ENCODE results near the gene KRTAP2-3.

DNA sequence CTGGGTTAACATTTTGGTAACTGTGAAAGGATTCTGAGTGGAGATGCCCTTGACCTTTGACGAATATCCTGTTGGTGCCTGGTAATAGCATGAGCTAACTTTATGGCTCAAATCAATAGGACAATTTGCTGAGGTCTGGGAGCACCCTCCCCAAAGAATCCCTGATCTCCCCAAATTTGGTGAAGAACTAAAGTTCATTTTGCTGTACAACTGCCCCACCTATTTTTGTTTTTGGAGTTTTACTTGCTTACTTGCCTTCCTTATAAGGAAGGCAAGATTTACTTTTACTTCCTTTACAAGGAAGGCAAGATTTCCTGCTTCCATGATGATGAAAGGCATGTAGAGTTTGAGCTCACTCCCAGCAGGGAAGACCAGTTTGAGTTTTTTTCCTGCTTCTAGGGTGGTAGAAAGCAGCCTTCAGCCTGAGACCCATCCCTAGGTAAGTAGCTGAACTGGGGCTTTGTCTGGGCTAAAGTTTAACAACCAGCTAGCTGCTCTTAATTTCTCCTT is 48.1 kb upstream of the KRTAP2-3 start:
- TF ChIP-seq MAFK (IDR thresholded peaks at IDR 0.05; ENCODE audit: low read depth, low read length) (no peak), POLR2A (IDR thresholded peaks at IDR 0.05; ENCODE audit: low read depth, low read length) (no peak), SMC3 (IDR thresholded peaks at IDR 0.05; ENCODE audit: low read depth, low read length) (no peak), RAD21 (IDR thresholded peaks at IDR 0.05; ENCODE audit: low read length) (no peak), RCOR1 (IDR thresholded peaks at IDR 0.05; ENCODE audit: insufficient replicate concordance, low read length) (no peak), FOS (IDR thresholded peaks at IDR 0.05; ENCODE audit: low read depth, low read length) (no peak), CHD1 (IDR thresholded peaks at IDR 0.05; ENCODE audit: low read depth, low read length) (no peak), RFX5 (IDR thresholded peaks at IDR 0.05; ENCODE audit: low read depth, low read length) (no peak), BHLHE40 (IDR thresholded peaks at IDR 0.05; ENCODE audit: low read depth, low read length) (no peak), MXI1 (IDR thresholded peaks at IDR 0.05; ENCODE audit: borderline replicate concordance, low read depth, low read length) (no peak), NFE2L2 (IDR thresholded peaks at IDR 0.05; ENCODE audit: low read depth, low read length) (no peak)
- TF ChIP-seq, protein P1, sequence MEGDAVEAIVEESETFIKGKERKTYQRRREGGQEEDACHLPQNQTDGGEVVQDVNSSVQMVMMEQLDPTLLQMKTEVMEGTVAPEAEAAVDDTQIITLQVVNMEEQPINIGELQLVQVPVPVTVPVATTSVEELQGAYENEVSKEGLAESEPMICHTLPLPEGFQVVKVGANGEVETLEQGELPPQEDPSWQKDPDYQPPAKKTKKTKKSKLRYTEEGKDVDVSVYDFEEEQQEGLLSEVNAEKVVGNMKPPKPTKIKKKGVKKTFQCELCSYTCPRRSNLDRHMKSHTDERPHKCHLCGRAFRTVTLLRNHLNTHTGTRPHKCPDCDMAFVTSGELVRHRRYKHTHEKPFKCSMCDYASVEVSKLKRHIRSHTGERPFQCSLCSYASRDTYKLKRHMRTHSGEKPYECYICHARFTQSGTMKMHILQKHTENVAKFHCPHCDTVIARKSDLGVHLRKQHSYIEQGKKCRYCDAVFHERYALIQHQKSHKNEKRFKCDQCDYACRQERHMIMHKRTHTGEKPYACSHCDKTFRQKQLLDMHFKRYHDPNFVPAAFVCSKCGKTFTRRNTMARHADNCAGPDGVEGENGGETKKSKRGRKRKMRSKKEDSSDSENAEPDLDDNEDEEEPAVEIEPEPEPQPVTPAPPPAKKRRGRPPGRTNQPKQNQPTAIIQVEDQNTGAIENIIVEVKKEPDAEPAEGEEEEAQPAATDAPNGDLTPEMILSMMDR (conservative IDR thresholded peaks at IDR 0.05; ENCODE audit: low read depth, low read length) = no peak
- TF ChIP-seq, protein P2, sequence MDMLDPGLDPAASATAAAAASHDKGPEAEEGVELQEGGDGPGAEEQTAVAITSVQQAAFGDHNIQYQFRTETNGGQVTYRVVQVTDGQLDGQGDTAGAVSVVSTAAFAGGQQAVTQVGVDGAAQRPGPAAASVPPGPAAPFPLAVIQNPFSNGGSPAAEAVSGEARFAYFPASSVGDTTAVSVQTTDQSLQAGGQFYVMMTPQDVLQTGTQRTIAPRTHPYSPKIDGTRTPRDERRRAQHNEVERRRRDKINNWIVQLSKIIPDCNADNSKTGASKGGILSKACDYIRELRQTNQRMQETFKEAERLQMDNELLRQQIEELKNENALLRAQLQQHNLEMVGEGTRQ (IDR thresholded peaks at IDR 0.05; ENCODE audit: low read depth, low read length) = no peak
- TF ChIP-seq, protein P3, sequence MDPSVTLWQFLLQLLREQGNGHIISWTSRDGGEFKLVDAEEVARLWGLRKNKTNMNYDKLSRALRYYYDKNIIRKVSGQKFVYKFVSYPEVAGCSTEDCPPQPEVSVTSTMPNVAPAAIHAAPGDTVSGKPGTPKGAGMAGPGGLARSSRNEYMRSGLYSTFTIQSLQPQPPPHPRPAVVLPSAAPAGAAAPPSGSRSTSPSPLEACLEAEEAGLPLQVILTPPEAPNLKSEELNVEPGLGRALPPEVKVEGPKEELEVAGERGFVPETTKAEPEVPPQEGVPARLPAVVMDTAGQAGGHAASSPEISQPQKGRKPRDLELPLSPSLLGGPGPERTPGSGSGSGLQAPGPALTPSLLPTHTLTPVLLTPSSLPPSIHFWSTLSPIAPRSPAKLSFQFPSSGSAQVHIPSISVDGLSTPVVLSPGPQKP (IDR thresholded peaks at IDR 0.05; ENCODE audit: borderline replicate concordance, low read depth, low read length) = no peak
